ENCODE measurements around the gene GNB1L. TPM values are rescaled to one million over a fixed set of nuclear protein-coding genes. Genes with fewer than 3 reads are reported as not detected.
A peak's percentile ranks its signal among the peaks of the same experiment; 100 is the strongest.

The GNB1L gene
- total and polyA plus RNA-seq, 2 of the 13 experiments (the other 11 are each of a cell fraction or from before 2014, with no cell fraction given) = 2.5 to 7.4 TPM

GRCh38 chr22:19854778-19855503 is at the start of gene GNB1L, which contains the start of gene RTL10 (continued):
- TF ChIP-seq POLR2A (IDR thresholded peaks at IDR 0.05; ENCODE audit: insufficient read depth in 1 of 2, low read depth in 2 of 2, low read length in 2 of 2) (peak; percentile 96 to 97), ZBTB1 (CRISPR knock-in tag; IDR thresholded peaks at IDR 0.05; ENCODE audit: borderline replicate concordance) (no peak), ZNF597 (CRISPR knock-in tag; IDR thresholded peaks at IDR 0.05) (no peak), ZNF235 (CRISPR knock-in tag; IDR thresholded peaks at IDR 0.05; ENCODE audit: borderline replicate concordance) (peak; percentile 90; the same call in 1 of the 2 replicates), ZNF749 (CRISPR knock-in tag; IDR thresholded peaks at IDR 0.05; ENCODE audit: borderline replicate concordance) (peak; percentile 66; the same call in 1 of the 2 replicates), TEAD2 (CRISPR knock-in tag; IDR thresholded peaks at IDR 0.05) (peak; percentile 67; the same call in 1 of the 2 replicates), ZNF382 (CRISPR knock-in tag; IDR thresholded peaks at IDR 0.05; ENCODE audit: borderline replicate concordance) (no peak), ZNF761 (CRISPR knock-in tag; conservative IDR thresholded peaks at IDR 0.05) (peak; percentile 93), SRY (CRISPR knock-in tag; IDR thresholded peaks at IDR 0.05) (no peak; the same call in none of the 2 replicates), ZNF614 (CRISPR knock-in tag; IDR thresholded peaks at IDR 0.05; ENCODE audit: borderline replicate concordance) (peak; percentile 41; the same call in 1 of the 2 replicates), ZZZ3 (CRISPR knock-in tag; IDR thresholded peaks at IDR 0.05; ENCODE audit: borderline replicate concordance) (peak; percentile 78; the same call in 1 of the 2 replicates), BORCS8-MEF2B (CRISPR knock-in tag; IDR thresholded peaks at IDR 0.05) (peak; percentile 86), ZBTB25 (CRISPR knock-in tag; IDR thresholded peaks at IDR 0.05) (peak; percentile 21; the same call in 1 of the 2 replicates), RAD51 (IDR thresholded peaks at IDR 0.05; ENCODE audit: borderline replicate concordance) (no peak), ARID4A (CRISPR knock-in tag; IDR thresholded peaks at IDR 0.05; ENCODE audit: borderline replicate concordance) (peak; percentile 82), DZIP1 (CRISPR knock-in tag; IDR thresholded peaks at IDR 0.05) (no peak), ZBTB3 (CRISPR knock-in tag; IDR thresholded peaks at IDR 0.05; ENCODE audit: borderline replicate concordance, low read depth) (peak; percentile 65; the same call in 1 of the 2 replicates), ZBTB44 (CRISPR knock-in tag; IDR thresholded peaks at IDR 0.05) (no peak; the same call in 1 of the 2 replicates)

All from HepG2 (cell line).